PC-9 (cell line): ENCODE measurements around the gene SNRPD3.

Source experiments
- EZH2 ChIP-seq: fragments of 200-600 bp; sonication (generic); IDR thresholded peaks from 2 replicates; pipeline ENCODE4 v1.8.0; 2017; ENCODE audit warnings: antibody characterized with exemption, low read depth
- TF ChIP-seq, protein P1 (sequence below): fragments of 200-600 bp; sonication (generic); conservative IDR thresholded peaks from 2 replicates; pipeline ENCODE4 v1.6.1; 2017; ENCODE audit warnings: mixed run types, antibody characterized with exemption, mild to moderate bottlenecking, moderate library complexity

DNA sequence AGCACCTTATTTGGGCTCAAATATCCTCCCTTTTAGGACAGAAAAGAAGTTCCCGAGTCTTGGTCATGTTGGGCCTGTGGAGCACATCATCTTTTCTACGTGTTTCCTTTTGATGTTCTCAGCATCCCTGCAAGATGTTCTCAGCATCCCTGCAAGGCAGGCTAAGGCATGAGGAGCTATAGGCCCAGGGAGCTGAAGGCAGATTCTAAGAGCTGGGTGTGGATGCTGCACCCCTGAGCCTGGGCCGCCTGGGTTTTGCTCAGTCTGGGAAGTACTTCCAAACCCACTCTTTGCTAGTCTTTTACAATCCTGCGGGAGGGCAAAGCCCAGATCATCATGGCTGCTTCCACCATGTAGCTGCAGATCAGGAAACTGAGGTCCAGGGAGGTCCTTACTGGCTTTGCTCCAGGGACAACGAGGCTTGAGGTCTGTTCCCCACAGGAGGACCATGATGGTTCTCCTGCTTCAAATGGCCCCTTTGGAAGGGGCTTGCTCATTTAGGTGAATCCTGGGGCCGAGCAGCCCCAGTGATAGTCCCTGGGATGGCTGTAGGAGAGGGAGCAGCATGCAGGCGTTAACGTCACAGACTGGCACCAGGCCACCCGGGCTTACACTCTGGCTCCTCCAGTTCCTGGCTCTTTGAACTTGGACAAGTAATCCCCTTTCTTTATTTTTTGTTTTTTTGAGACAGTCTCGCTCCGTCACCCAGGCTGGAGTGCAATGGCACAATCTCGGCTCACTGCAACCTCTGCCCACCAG is 26.4 kb downstream of the SNRPD3 start:
- TF ChIP-seq, protein P1, sequence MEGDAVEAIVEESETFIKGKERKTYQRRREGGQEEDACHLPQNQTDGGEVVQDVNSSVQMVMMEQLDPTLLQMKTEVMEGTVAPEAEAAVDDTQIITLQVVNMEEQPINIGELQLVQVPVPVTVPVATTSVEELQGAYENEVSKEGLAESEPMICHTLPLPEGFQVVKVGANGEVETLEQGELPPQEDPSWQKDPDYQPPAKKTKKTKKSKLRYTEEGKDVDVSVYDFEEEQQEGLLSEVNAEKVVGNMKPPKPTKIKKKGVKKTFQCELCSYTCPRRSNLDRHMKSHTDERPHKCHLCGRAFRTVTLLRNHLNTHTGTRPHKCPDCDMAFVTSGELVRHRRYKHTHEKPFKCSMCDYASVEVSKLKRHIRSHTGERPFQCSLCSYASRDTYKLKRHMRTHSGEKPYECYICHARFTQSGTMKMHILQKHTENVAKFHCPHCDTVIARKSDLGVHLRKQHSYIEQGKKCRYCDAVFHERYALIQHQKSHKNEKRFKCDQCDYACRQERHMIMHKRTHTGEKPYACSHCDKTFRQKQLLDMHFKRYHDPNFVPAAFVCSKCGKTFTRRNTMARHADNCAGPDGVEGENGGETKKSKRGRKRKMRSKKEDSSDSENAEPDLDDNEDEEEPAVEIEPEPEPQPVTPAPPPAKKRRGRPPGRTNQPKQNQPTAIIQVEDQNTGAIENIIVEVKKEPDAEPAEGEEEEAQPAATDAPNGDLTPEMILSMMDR = no peak
- no peak for TF ChIP-seq EZH2
